HepG2 (cell line): ENCODE measurements around the gene RAPGEF6. TPM values are rescaled to one million over a fixed set of nuclear protein-coding genes. Genes with fewer than 3 reads are reported as not detected.

Source experiments
- ATAC-seq: fragments of 200-7000 bp; cut with Tn5 transposase; 3 replicates; pipeline ENCODE4 v1.9.1; 2020; ENCODE audit warnings: mild to moderate bottlenecking, moderate library complexity
- BruUV-seq: library from RNA; stranded (reverse); fragments of 400-500 nt; replicated peaks from 2 replicates; lab custom pipeline; 2021; lab: Mats Ljungman, UMichigan
- CTCF ChIA-PET: fragments of 300-600 bp; formaldehyde crosslinking; extraction: SDS; loops from one replicate; lab custom pipeline; 2021; ENCODE audit warnings: low total read pairs, inconsistent platforms, low intra/inter-chr PET ratio; lab: Yijun Ruan, JAX
- POLR2A ChIA-PET: fragments of 350-600 bp; sonication (Branson Sonifier 250); formaldehyde crosslinking; loops from one replicate; lab custom pipeline; 2020; ENCODE audit warnings: antibody characterized with exemption, inconsistent platforms; lab: Yijun Ruan, JAX
- DNase-seq: peaks from one replicate; pipeline ENCODE4 v3.0.0-alpha.2; 2015; ENCODE audit warnings: low spot score
- FAIRE-seq: peaks from 3 replicates; lab custom pipeline; 2011; peaks lifted over from hg19 to GRCh38; lab: Jason Lieb, UNC
- H2AFZ ChIP-seq: one replicate; pipeline ENCODE4 v1.6.1; 2011; ENCODE audit warnings: low read length, inconsistent platforms
- H3K27ac ChIP-seq: fragments of 300-600 bp; 3 replicates; pipeline ENCODE4 v1.8.0; 2011; ENCODE audit warnings: mixed run types, mild to moderate bottlenecking, mixed read lengths, low read length, inconsistent platforms; ENCODE audit not compliant: insufficient read depth; ENCODE audit errors: extremely low read length
- H3K27me3 ChIP-seq, 2 experiments: fragments of 200-600 bp in 1 of 2; 2 replicates in 1 of 2; 3 replicates in 1 of 2; pipeline versions ENCODE4 v1.6.0 to v1.8.0; 2011; ENCODE audit warnings: low read length in 2 of 2, mild to moderate bottlenecking in 2 of 2, moderate library complexity in 2 of 2, inconsistent platforms in 1 of 2; ENCODE audit not compliant: insufficient read depth in 2 of 2, control insufficient read depth in 1 of 2
- H3K36me3 ChIP-seq, 2 experiments: fragments of 200-600 bp in 1 of 2; replicated peaks in 1 of 2; 2 replicates in 1 of 2; 3 replicates in 1 of 2; pipeline versions ENCODE4 v1.5.1 to v1.8.0; 2011; ENCODE audit warnings: low read length in 2 of 2, inconsistent platforms in 1 of 2; ENCODE audit not compliant: insufficient read depth in 2 of 2, control insufficient read depth in 1 of 2
- H3K4me1 ChIP-seq: 2 replicates; pipeline ENCODE4 v1.5.1; 2012; ENCODE audit warnings: low read length, inconsistent platforms; ENCODE audit not compliant: insufficient read depth
- H3K4me2 ChIP-seq: 2 replicates; pipeline ENCODE4 v1.6.0; 2011; ENCODE audit warnings: low read depth, low read length, inconsistent platforms
- H3K4me3 ChIP-seq, 3 experiments: fragments of 200-600 bp in 1 of 3; sonication (generic), shearing (Covaris generic) in 1 of 3; replicated peaks in 1 of 3; 2 replicates each; pipeline ENCODE4 v1.5.1; 2011 to 2016; ENCODE audit warnings: low read length in 3 of 3, inconsistent platforms in 2 of 3, low read depth in 2 of 3, mild to moderate bottlenecking in 2 of 3, control low read depth in 1 of 3, mixed read lengths in 1 of 3; ENCODE audit not compliant: insufficient read depth in 1 of 3
- H3K79me2 ChIP-seq: one replicate; pipeline ENCODE4 v1.6.1; 2011; ENCODE audit warnings: low read length, inconsistent platforms; ENCODE audit not compliant: insufficient read depth
- H3K9ac ChIP-seq: 2 replicates; pipeline ENCODE4 v1.6.0; 2011; ENCODE audit warnings: mild to moderate bottlenecking, low read depth, low read length, inconsistent platforms; ENCODE audit not compliant: insufficient read depth
- H3K9me3 ChIP-seq: 2 replicates; pipeline ENCODE4 v1.5.1; 2012; ENCODE audit warnings: mild to moderate bottlenecking, low read length
- H4K20me1 ChIP-seq: 2 replicates; pipeline ENCODE4 v1.6.0; 2011; ENCODE audit warnings: inconsistent platforms, mild to moderate bottlenecking, low read length, moderate library complexity; ENCODE audit not compliant: insufficient read depth
- CREB1 ChIP-seq, 2 experiments: fragments of 450-650 bp in 1 of 2; IDR thresholded peaks; 2 replicates each; pipeline ENCODE4 v1.6.1; 2016 to 2017; ENCODE audit warnings: control low read depth in 1 of 2, mild to moderate bottlenecking in 1 of 2, missing compliant biosample characterization in 1 of 2, missing genetic modification characterization in 1 of 2
- DMAP1 ChIP-seq: IDR thresholded peaks from 2 replicates; pipeline ENCODE4 v1.6.1; 2016
- ERF ChIP-seq: IDR thresholded peaks from 2 replicates; pipeline ENCODE4 v1.6.1; 2018; ENCODE audit warnings: missing biosample characterization, missing genetic modification reagents
- FOXP1 ChIP-seq, 2 experiments: fragments of 450-650 bp in 1 of 2; IDR thresholded peaks; 2 replicates each; pipeline ENCODE4 v1.6.1; 2017 to 2018; ENCODE audit warnings: antibody characterized with exemption in 1 of 2
- HMG20A ChIP-seq: IDR thresholded peaks from 2 replicates; pipeline ENCODE4 v1.6.1; 2016; ENCODE audit warnings: borderline replicate concordance
- ISL2 ChIP-seq: sonication (generic); formaldehyde crosslinking; IDR thresholded peaks from 2 replicates; pipeline ENCODE4 v1.5.0; 2020; ENCODE audit warnings: missing genetic modification reagents
- MBD4 ChIP-seq: IDR thresholded peaks from 2 replicates; pipeline ENCODE4 v1.6.1; 2012; ENCODE audit warnings: low read length, inconsistent platforms, borderline replicate concordance
- MYPOP ChIP-seq: sonication (generic); formaldehyde crosslinking; IDR thresholded peaks from 2 replicates; pipeline ENCODE4 v1.8.1; 2023; ENCODE audit warnings: mild to moderate bottlenecking, moderate library complexity, missing genetic modification reagents
- NFKBIZ ChIP-seq: IDR thresholded peaks from 2 replicates; pipeline ENCODE4 v1.6.1; 2018; ENCODE audit warnings: missing genetic modification reagents, missing compliant biosample characterization
- PHF20 ChIP-seq: sonication (generic); formaldehyde crosslinking; IDR thresholded peaks from 2 replicates; pipeline ENCODE4 v1.5.0; 2020; ENCODE audit warnings: mild to moderate bottlenecking, missing genetic modification reagents
- RCOR2 ChIP-seq: IDR thresholded peaks from 2 replicates; pipeline ENCODE4 v1.6.1; 2016; ENCODE audit warnings: missing biosample characterization, missing genetic modification reagents
- SATB2 ChIP-seq: sonication (generic); formaldehyde crosslinking; IDR thresholded peaks from 2 replicates; pipeline ENCODE4 v1.5.0; 2020; ENCODE audit warnings: missing genetic modification reagents
- SKIL ChIP-seq: sonication (generic); formaldehyde crosslinking; IDR thresholded peaks from 2 replicates; pipeline ENCODE4 v1.8.0; 2022; ENCODE audit warnings: missing genetic modification reagents, mild to moderate bottlenecking, moderate library complexity, borderline replicate concordance
- TGIF2 ChIP-seq: IDR thresholded peaks from 2 replicates; pipeline ENCODE4 v1.6.1; 2016; ENCODE audit warnings: control low read depth, missing compliant biosample characterization
- TMF1 ChIP-seq: sonication (generic); formaldehyde crosslinking; IDR thresholded peaks from 2 replicates; pipeline ENCODE4 v1.8.1; 2022; ENCODE audit warnings: low read depth, missing genetic modification reagents
- ZMYM3 ChIP-seq: sonication (generic); formaldehyde crosslinking; IDR thresholded peaks from 2 replicates; pipeline ENCODE4 v1.5.1; 2020; ENCODE audit warnings: mild to moderate bottlenecking, missing genetic modification reagents
- ZNF10 ChIP-seq: sonication (generic); formaldehyde crosslinking; IDR thresholded peaks from 2 replicates; pipeline ENCODE4 v1.4.0; 2020; ENCODE audit warnings: mild to moderate bottlenecking, low read depth, missing genetic modification reagents, borderline replicate concordance
- ZNF350 ChIP-seq: sonication (generic); formaldehyde crosslinking; IDR thresholded peaks from 2 replicates; pipeline ENCODE4 v1.4.0; 2020; ENCODE audit warnings: mild to moderate bottlenecking, low read depth, missing genetic modification reagents, borderline replicate concordance
- ZNF431 ChIP-seq: sonication (generic); formaldehyde crosslinking; IDR thresholded peaks from 2 replicates; pipeline ENCODE4 v1.9.0; 2022; ENCODE audit warnings: missing genetic modification reagents, low read depth, mild to moderate bottlenecking, borderline replicate concordance
- ZNF776 ChIP-seq: sonication (generic); formaldehyde crosslinking; IDR thresholded peaks from 2 replicates; pipeline ENCODE4 v1.4.0; 2020; ENCODE audit warnings: mild to moderate bottlenecking, missing genetic modification reagents
- ZSCAN20 ChIP-seq: sonication (generic); formaldehyde crosslinking; IDR thresholded peaks from 2 replicates; pipeline ENCODE4 v1.4.0; 2020; ENCODE audit warnings: missing genetic modification reagents, mild to moderate bottlenecking, borderline replicate concordance
- WGBS: methylation state at CpG from one replicate; pipeline ENCODE4 v1.1.6; 2017; ENCODE audit warnings: low lambda C conversion rate; 5-methylcytosine and 5-hydroxymethylcytosine counted together
- in situ Hi-C: cut with HindIII; loops from 2 replicates; pipeline ENCODE4 v1.10.0; 2017; ENCODE audit warnings: low pct_unique_long_range_greater_than_20kb; ENCODE audit not compliant: extremely low pct_ligation_motif_present
- intact Hi-C: fragments of 100-400 bp; cut with micrococcal nuclease; formaldehyde crosslinking; loops from one replicate; pipeline ENCODE4 v1.10.0; 2022; ENCODE audit not compliant: unreplicated experiment
- polyA plus RNA-seq, 8 experiments: library from polyadenylated mRNA; depleted of rRNA in 3 of 8; stranded (reverse) in 7 of 8; unstranded in 1 of 8; fragments of >200 nt; fragmentation: Illumina TruSeq in 4 of 8; extraction: Trizol in 4 of 8; gene quantifications; 2 replicates each; pipeline versions ENCODE4 v1.2.1 to v1.2.3, GENCODE V29; 2011 to 2016; ENCODE audit warnings: low read depth in 4 of 8, missing spikeins in 1 of 8, mixed read lengths in 1 of 8; ENCODE audit not compliant: insufficient read depth in 1 of 8
- total RNA-seq, 5 experiments: library from RNA; depleted of rRNA; stranded (reverse); fragments of >200 nt; fragmentation: Illumina TruSeq; extraction: Trizol; gene quantifications; 2 replicates each; pipeline ENCODE4 v1.2.3, GENCODE V29; 2016; ENCODE audit warnings: low read depth in 1 of 5

Gene RAPGEF6
- total and polyA plus RNA-seq, 2 of the 13 experiments (the other 11 are each of a cell fraction or from before 2014, with no cell fraction given): 7.7 to 24.6 TPM

- Histone ChIP-seq H4K20me1 (peaks cover 13% of the 10 kb centered on the region), H3K9me3 (no peaks in the 10 kb centered on the region), H3K79me2 (peaks cover 95% of the 10 kb centered on the region), H3K27ac (peak overlapping the region; percentile 66), H2AFZ (no peak overlapping the region), H3K4me2 (peak overlapping the region; percentile 66), H3K27me3 (no peaks in the 10 kb centered on the region; a peak in 1 of 5 replicates), H3K4me1 (peaks cover 67% of the 10 kb centered on the region), H3K9ac (peak overlapping the region; percentile 53), H3K4me3 (peak overlapping the region in 2 of 3 experiments; percentile 27 to 30; a peak in 3 of 6 replicates), H3K36me3 (0 out of 5 replicates have a peak, but pooled peaks cover 0 to 4% of the 10 kb centered on the region in 2 experiments)
- FAIRE-seq: peak; percentile 73
- ChIA-PET POLR2A (interaction anchor here (1.0 to 2.1 kb wide), 3 partner anchors 17 to 366 kb away, joined by 3 to 11 read pairs (median 3); no protein-coding TSS in a partner anchor), CTCF (no interaction called here)
- BruUV-seq: no TSS peak
- WGBS: 12% methylated on average over 4 of the region's 4 CpGs
- ATAC-seq: peak; percentile 25
- peak; percentile 90 for DNase-seq
- intact Hi-C loops (no loop called here), in situ Hi-C loops (no loop called here)
- TF ChIP-seq CREB1 (IDR thresholded peaks at IDR 0.05): no peak
- TF ChIP-seq CREB1 (CRISPR knock-in tag; IDR thresholded peaks at IDR 0.05): peak; percentile 42; the same call in 1 of the 2 replicates
- TF ChIP-seq DMAP1 (CRISPR knock-in tag): no peak
- TF ChIP-seq MYPOP (CRISPR knock-in tag): no peak
- TF ChIP-seq RCOR2 (CRISPR knock-in tag): peak; percentile 87
- no peak for TF ChIP-seq TMF1 (CRISPR knock-in tag)
- TF ChIP-seq ZNF776 (CRISPR knock-in tag): no peak
- no peak for TF ChIP-seq ZMYM3 (CRISPR knock-in tag)
- no peak for TF ChIP-seq NFKBIZ (CRISPR knock-in tag)
- 0 out of 2 replicates have a peak, but pooled peaks have one; percentile 44 for TF ChIP-seq FOXP1 (IDR thresholded peaks at IDR 0.05)
- TF ChIP-seq FOXP1 (CRISPR knock-in tag; IDR thresholded peaks at IDR 0.05): peak; percentile 80; the same call in 1 of the 2 replicates
- TF ChIP-seq SATB2: no peak
- TF ChIP-seq MBD4: peak; percentile 78; the same call in 1 of the 2 replicates
- TF ChIP-seq ZNF350 (CRISPR knock-in tag): no peak
- TF ChIP-seq ZNF10 (CRISPR knock-in tag): no peak
- TF ChIP-seq ZNF431 (CRISPR knock-in tag): no peak
- 0 out of 2 replicates have a peak, but pooled peaks have one; percentile 23 for TF ChIP-seq TGIF2 (CRISPR knock-in tag)
- TF ChIP-seq ZSCAN20: no peak
- 0 out of 2 replicates have a peak, but pooled peaks have one; percentile 18 for TF ChIP-seq ERF (CRISPR knock-in tag)
- peak; percentile 58; the same call in 1 of the 2 replicates for TF ChIP-seq HMG20A (CRISPR knock-in tag)
- peak; percentile 79 for TF ChIP-seq ISL2 (CRISPR knock-in tag)
- TF ChIP-seq PHF20 (CRISPR knock-in tag): no peak
- peak; percentile 39; the same call in 1 of the 2 replicates for TF ChIP-seq SKIL (CRISPR knock-in tag)
Measured at GRCh38 chr5:131630208-131630962, 4.6 kb downstream of the RAPGEF6 start.
